ENCODE data around the gene PHYH. TPM values are rescaled to one million over a fixed set of nuclear protein-coding genes. Genes with fewer than 3 reads are reported as not detected.

Gene PHYH
- total RNA-seq, 2 donors from 2014 or later: 23.8 to 27.1 TPM

DNA sequence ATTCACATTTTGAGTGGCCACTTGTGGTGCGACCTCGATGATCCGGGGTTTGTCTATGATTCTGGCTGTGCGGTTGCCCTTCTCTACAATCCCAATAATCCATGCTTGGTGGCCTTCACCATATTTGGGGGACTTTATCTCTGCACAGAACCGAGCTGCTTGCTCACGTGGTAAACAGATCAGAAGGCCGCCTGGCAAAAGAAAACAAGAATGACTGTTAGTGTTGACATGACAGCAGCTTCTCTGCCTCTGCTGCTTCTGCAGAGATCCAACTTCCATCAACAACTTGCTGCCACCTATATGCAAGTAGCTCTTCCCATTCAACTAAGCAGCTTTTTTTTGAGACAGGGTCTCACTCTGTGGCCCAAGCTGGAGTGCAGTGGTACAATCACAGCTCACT lies 19.3 kb upstream of the PHYH start:
- Histone ChIP-seq H3K4me3 (no peak overlapping the region), H3K27ac (no peak overlapping the region), H3K4me1 (ENCODE audit: control insufficient read depth in 1 of 2, low read depth in 2 of 2) (peaks cover 0 to 8% of the 10 kb centered on the region in 2 donors), H3K36me3 (peaks cover 21% of the 10 kb centered on the region), H3K9me3 (no peaks in the 10 kb centered on the region), H3K27me3 (replicated peaks; ENCODE audit: insufficient read depth) (no peaks in the 10 kb centered on the region)
- DNase-seq (ENCODE audit: low spot score): no peak
- ATAC-seq (ENCODE audit: insufficient number of reproducible peaks, low FRiP score, low read depth): no peak
- TF ChIP-seq, protein P1, sequence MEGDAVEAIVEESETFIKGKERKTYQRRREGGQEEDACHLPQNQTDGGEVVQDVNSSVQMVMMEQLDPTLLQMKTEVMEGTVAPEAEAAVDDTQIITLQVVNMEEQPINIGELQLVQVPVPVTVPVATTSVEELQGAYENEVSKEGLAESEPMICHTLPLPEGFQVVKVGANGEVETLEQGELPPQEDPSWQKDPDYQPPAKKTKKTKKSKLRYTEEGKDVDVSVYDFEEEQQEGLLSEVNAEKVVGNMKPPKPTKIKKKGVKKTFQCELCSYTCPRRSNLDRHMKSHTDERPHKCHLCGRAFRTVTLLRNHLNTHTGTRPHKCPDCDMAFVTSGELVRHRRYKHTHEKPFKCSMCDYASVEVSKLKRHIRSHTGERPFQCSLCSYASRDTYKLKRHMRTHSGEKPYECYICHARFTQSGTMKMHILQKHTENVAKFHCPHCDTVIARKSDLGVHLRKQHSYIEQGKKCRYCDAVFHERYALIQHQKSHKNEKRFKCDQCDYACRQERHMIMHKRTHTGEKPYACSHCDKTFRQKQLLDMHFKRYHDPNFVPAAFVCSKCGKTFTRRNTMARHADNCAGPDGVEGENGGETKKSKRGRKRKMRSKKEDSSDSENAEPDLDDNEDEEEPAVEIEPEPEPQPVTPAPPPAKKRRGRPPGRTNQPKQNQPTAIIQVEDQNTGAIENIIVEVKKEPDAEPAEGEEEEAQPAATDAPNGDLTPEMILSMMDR (IDR thresholded peaks at IDR 0.05): no peak

DNA sequence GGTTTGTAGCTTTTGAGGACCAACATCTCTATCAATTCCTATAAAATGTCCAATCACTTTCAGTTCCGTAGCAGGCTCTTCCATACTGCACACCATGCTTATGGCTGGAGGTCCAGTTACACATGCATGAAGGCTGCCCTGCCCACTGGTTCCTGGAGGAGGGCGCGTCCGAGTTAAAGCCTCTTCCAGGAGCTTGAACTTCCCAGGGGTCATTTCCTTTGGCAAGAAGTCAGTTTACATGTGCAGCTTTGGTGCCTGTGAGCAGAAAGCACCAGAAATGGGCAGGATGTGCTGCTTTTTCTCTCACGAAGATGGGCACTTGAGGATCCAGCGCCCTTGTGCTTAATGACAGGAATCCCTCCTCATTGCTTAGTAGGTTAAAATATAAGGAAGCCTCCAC lies 17.6 kb upstream of the PHYH start:
- H3K4me1 ChIP-seq (ENCODE audit: control insufficient read depth in 1 of 2, low read depth in 2 of 2): peaks cover 0 to 8% of the 10 kb centered on the region in 2 donors
- DNase-seq (ENCODE audit: low spot score) (no peak), ATAC-seq (ENCODE audit: insufficient number of reproducible peaks, low FRiP score, low read depth) (no peak)
- H3K27ac ChIP-seq: no peak overlapping the region
- no peaks in the 10 kb centered on the region for H3K9me3 ChIP-seq
- no peaks in the 10 kb centered on the region for H3K27me3 ChIP-seq (replicated peaks; ENCODE audit: insufficient read depth)
- no peak overlapping the region for H3K4me3 ChIP-seq
- TF ChIP-seq, protein P1 (IDR thresholded peaks at IDR 0.05): no peak
- peaks cover 18% of the 10 kb centered on the region for H3K36me3 ChIP-seq

DNA sequence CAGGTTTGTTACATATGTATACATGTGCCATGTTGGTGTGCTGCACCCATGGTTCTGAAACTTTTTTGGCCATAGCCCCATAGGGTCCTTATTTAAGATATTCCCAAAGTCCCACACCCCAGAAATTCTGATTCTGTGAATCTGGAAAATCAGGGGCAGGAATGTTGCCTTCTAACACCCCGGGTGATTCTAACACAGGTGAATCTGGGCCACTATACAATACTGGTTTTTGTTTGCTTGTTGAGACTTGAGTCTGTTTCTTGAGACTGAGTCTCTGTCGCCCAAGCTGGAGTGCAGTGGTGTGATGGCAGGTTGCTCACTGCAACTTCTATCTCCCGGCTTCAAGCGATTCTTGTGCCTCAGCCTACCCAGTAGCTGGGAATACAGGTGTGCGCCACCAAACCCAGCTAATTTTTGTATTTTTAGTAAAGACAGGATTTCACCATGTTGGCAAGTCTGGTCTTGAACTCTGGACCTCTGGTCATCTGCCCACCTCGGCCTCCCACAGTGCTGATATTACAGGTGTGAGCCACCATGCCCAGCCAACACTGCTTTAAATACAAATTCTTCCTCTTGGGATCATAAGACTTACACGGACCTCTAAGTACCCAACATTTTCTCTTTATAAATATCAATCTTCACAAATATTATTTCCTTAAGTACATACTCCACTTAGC lies 16.9 kb upstream of the PHYH start:
- Histone ChIP-seq H3K36me3 (peaks cover 17% of the 10 kb centered on the region), H3K4me1 (ENCODE audit: control insufficient read depth in 1 of 2, low read depth in 2 of 2) (peaks cover 0 to 8% of the 10 kb centered on the region in 2 donors), H3K9me3 (no peaks in the 10 kb centered on the region), H3K27me3 (replicated peaks; ENCODE audit: insufficient read depth) (no peaks in the 10 kb centered on the region), H3K27ac (no peak overlapping the region), H3K4me3 (no peak overlapping the region)
- no peak for ATAC-seq (ENCODE audit: insufficient number of reproducible peaks, low FRiP score, low read depth)
- DNase-seq (ENCODE audit: low spot score): no peak
- TF ChIP-seq, protein P1 (IDR thresholded peaks at IDR 0.05): no peak

GRCh38 chr10:13315361-13315760 lies 15.5 kb upstream of the PHYH start:
- TF ChIP-seq, protein P1 (IDR thresholded peaks at IDR 0.05): no peak
- Histone ChIP-seq H3K27ac (no peak overlapping the region), H3K4me1 (ENCODE audit: control insufficient read depth in 1 of 2, low read depth in 2 of 2) (peaks cover 0 to 8% of the 10 kb centered on the region in 2 donors), H3K4me3 (no peak overlapping the region), H3K27me3 (replicated peaks; ENCODE audit: insufficient read depth) (no peaks in the 10 kb centered on the region), H3K36me3 (peaks cover 9% of the 10 kb centered on the region), H3K9me3 (no peaks in the 10 kb centered on the region)
- DNase-seq (ENCODE audit: low spot score): no peak
- no peak for ATAC-seq (ENCODE audit: insufficient number of reproducible peaks, low FRiP score, low read depth)

GRCh38 chr10:13311177-13311575 lies 11.3 kb upstream of the PHYH start:
- Histone ChIP-seq H3K4me1 (ENCODE audit: control insufficient read depth in 1 of 2, low read depth in 2 of 2) (peaks cover 0 to 8% of the 10 kb centered on the region in 2 donors), H3K9me3 (no peaks in the 10 kb centered on the region), H3K27ac (no peak overlapping the region), H3K27me3 (replicated peaks; ENCODE audit: insufficient read depth) (no peaks in the 10 kb centered on the region), H3K4me3 (no peak overlapping the region), H3K36me3 (no peaks in the 10 kb centered on the region)
- no peak for DNase-seq (ENCODE audit: low spot score)
- no peak for ATAC-seq (ENCODE audit: insufficient number of reproducible peaks, low FRiP score, low read depth)
- TF ChIP-seq, protein P1 (IDR thresholded peaks at IDR 0.05): no peak

Measured in thoracic aorta (tissue), 2 donors.